Stimulated activated CD8-positive, alpha-beta memory T cell treated with anti-CD3 and anti-CD28 coated beads, Interleukin-4, amount 100 ng/mL, for 4 hours (primary cell): ENCODE measurements around the gene METTL2A.
"Not testable (repeated sequence)": the region's sequence is repeated elsewhere in the genome, so short reads cannot be mapped to it uniquely, and the experiment has no call there.

Experiments used
- DNase-seq, 2 donors: peaks; one replicate each; pipeline ENCODE4 v3.0.0-alpha.2; 2020; ENCODE audit warnings: low read depth in 2 of 2, low spot score in 1 of 2

METTL2A gene, protein sequence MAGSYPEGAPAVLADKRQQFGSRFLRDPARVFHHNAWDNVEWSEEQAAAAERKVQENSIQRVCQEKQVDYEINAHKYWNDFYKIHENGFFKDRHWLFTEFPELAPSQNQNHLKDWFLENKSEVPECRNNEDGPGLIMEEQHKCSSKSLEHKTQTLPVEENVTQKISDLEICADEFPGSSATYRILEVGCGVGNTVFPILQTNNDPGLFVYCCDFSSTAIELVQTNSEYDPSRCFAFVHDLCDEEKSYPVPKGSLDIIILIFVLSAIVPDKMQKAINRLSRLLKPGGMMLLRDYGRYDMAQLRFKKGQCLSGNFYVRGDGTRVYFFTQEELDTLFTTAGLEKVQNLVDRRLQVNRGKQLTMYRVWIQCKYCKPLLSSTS

DNA sequence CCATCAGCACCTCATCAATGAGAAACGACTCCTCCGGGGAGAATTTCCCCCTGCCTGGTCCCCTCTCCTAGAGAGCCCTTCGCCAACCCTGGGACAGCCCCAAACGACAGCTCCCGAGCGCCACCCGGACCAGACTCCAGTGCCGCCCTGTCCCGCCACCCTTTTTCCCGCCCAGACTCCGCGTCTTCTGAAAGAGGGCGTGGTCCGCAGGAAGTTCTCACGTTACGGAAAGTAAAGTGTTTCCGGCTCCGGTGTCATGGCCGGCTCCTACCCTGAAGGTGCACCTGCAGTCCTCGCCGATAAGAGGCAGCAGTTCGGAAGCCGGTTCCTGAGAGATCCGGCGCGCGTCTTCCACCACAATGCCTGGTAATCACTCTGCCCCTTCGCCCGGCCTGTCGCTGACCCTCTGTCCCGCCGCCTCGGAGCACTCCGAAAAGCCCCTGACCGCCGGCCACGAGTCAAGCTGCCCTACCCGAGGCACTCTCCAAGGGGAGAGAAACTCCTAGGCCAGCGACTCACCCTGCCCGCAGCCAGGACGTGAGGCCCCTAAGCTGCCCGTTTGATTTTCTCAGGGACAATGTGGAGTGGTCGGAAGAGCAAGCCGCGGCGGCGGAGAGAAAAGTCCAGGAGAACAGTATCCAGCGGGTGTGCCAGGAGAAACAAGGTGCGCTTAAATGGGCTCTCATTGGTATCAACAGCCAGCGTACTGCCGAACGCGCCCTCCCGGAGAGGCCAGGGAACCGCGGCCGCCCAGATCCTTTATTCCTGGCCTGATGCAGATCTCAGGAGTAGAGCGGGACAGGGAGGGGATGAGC lies at the start of gene METTL2A:
Gene METTL2A (plus strand): TSS at position 251 of the 815 bp plus-strand sequence. CDS start 6 bp downstream, at position 257.
- peak; percentile 65 to 69 for DNase-seq

DNA sequence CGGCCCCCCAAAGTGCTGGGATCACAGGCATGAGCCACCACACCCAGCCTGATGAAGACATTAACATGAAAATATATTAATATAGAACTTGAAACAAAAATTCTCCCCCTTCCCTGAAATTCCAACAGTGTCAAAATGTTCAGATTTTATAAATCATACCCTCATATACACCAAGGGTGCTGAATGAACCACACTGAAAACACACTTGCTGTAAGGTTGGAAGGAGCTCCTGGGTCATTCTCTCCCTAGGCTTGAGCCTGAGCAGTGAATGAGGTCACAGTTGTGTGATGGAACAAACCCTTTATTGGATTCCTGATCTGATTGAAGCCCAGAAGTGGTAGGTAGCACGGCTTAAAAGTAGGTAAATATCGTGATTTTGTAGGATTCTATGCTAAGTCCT lies 43.4 kb upstream of the METTL2A start, which contains the start of gene EFCAB3:
Gene EFCAB3 (plus strand): TSS at position 301 of the 400 bp plus-strand sequence. CDS start 2,427 bp downstream, outside the sequence.
- DNase-seq, result no peak

DNA sequence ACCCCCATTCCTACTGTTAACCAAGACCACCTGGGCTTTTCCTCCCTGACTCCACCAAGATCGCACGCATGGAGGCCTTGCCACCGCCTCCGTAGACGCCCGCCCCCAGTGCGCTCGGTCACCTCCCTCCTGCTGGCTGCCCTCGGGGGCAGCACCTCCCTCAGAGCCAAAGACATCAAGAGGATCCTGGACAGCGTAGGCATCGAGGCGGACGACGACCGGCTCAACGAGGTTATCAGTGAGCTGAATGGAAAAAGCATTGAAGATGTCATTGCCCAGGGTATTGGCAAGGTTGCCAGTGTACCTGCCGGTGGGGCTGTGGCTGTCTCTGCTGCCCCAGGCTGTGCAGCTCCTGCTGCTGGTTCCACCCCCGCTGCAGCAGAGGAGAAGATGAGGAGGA lies 42.1 kb upstream of the METTL2A start:
- no peak for DNase-seq

DNA sequence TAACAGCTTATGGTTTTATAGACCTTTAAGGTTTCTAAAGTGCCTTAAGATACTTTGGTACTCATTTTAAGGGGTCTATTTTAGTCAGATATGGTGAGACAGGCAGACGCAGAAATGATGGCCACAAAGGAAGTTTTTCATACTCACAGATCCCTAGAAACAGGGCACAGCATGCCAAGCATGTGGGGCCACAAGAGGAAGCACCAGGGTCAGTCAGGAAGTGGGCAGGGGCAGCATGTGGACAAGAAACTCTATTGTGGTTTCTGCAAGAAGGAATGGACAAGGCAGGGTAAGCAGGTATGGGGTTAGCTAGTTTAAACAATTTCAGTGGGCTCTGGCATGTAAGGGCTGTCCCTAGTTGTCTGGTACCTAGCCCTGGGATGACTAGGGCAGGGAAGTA lies 34.8 kb upstream of the METTL2A start:
- no peak for DNase-seq

DNA sequence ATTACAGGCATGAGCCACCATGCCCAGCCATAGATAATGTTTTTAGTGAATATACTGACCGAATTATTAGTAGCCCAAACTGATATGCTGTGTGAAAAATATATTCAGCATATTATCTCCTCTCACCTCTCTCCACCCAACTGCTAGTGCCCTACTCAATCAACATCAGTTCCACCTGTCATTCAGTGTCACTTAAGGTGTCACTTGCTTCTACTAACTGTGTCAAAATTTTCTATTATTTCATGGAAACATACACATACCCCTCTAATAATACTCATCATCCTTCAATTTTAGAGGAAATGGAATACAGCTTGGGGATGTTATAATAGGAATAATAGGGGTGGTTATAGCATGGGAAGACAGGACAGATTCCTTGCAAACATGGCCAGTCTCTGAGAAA lies 30.8 kb upstream of the METTL2A start:
- DNase-seq, result no peak

DNA sequence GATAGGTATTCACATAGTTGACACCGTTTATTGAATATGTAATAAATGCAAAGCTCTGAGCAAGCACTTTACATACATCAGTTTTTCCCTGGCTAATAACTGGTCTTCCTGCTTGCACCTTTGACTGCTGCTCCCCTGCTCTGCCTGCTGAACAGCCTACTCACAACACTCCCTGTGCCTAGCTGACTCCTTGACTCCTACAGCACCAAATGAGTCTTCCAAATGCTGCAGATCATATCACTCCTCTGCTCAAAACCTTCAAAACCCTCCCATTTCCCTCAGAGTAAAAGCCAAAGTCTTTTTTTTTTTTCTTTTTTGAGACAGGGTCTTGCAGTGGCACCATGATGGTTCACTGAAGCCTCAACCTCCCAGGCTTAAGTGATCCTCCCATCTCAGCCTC lies 24.8 kb upstream of the METTL2A start:
- DNase-seq, result no peak

DNA sequence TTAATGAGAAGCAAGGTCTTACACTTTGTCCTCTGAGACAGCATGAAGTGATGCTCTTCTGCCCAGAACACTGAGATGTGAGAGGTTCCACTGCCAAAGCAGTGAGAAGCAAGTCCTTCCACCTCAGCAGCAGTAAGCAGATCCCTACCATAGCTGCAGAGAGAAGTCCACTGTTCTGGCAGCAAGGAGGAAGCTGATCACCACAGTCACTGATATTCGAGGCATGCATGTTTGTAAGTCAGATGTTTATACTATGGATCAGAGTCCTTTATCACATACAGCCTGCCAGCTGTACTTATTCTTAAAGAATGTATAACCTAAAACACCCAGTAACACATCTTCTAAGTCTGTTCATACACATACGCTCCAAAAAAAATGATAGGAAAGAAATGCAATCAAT lies 18.2 kb upstream of the METTL2A start:
- no peak for DNase-seq

DNA sequence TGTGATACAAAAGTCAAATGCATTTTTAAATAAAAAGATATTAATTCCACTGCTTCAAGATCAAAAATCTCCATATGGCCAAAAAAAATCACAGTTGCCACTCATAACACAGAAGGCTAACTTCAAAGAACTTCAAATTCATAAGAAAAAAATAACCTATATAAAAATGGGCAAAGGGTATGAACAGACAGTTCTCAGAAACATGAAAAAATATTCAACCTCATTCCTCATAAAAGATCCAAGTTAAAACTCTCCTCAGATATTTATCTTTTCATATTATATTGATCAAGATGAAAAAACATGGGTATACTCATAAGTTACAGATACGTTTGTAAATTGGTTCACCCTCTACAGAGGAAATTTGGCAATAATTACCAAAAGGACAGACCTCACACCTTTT lies 10.6 kb upstream of the METTL2A start:
- not testable (repeated sequence) for DNase-seq

DNA sequence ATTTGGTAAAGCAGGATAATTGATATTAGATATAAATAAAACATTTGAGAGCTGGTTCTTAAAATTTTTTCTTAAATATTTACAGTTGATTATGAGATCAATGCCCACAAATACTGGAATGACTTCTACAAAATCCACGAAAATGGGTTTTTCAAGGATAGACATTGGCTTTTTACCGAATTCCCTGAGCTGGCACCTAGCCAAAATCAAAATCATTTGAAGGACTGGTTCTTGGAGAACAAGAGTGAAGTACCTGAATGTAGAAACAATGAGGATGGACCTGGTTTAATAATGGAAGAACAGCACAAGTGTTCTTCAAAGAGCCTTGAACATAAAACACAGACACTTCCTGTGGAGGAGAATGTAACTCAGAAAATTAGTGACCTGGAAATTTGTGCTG lies 2.5 kb downstream of the METTL2A start:
- DNase-seq, result not testable (repeated sequence)

DNA sequence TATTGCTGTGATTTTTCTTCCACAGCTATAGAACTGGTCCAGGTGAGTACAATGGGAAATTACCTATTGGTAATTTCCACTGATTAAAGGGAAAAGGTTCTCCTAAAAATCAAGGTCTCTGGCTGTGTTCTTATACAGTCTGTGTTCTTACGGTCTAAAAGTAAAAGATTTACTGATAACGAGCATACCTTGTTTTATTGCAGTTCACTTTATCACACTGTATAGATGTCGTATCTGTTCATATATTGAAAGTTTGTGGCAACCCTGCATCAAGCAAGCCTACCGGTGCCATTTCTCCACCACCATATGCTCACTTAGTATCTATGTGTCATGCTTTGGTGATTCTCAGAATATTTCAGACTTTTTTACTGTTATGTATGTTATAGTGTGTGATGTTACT lies 11.6 kb downstream of the METTL2A start:
- DNase-seq, result not testable (repeated sequence)

DNA sequence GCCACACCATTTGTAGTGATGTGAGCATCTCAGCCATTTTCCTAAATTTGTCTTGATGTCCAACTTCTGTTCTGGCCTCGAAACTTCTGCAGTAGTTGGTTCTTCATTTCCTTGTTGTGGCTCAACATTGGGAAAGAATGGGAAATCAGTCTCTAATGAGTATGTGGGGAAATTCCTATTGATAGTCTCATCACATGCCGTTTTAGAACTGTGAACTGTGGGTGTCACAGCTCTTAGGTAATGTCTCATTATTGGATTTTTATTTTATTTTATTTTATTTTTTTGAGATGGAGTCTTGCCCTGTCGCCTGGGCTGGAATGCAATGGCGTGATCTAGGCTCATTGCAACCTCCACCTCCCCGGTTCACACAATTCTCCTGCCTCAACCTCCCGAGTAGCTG lies 17.5 kb downstream of the METTL2A start:
- DNase-seq, result not testable (repeated sequence)

DNA sequence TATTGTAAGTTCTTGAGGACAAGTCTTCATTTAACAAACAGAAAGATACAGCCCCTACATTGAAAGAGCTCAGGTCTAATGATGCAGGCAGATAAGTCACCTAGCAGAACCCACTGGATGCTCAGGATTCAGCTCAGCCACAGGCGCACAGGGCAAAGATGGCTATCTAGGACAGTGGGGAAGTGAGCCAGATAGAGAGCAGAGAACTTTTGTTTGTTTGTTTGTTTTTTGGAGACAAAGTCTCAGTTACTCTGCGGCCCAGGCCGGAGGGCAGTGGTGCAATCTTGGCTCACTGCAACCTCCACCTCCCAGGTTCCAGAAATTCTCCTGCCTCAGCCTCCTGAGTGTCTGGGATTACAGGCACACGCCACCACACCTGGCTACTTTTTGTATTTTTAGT lies 20.4 kb downstream of the METTL2A start:
- DNase-seq, result no peak

DNA sequence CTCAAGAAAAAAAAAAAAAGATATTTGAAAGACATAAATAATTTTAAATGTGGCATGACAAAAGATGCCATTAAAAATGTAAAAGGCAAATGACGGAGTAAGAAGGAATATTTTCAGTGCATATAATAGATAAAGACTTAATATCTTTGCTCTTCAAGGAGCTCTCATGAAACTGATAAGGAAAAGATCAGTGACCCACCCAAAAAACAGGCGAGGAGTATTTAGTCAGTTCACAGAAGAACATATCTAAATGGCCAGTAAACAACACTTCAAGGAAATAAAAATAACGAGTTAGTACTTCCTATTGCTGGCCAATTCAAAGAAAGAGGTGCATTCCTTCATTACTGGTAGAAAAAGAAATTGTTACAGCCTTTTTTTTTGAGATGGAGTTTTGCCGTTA lies 22.1 kb downstream of the METTL2A start:
- DNase-seq, result not testable (repeated sequence)

DNA sequence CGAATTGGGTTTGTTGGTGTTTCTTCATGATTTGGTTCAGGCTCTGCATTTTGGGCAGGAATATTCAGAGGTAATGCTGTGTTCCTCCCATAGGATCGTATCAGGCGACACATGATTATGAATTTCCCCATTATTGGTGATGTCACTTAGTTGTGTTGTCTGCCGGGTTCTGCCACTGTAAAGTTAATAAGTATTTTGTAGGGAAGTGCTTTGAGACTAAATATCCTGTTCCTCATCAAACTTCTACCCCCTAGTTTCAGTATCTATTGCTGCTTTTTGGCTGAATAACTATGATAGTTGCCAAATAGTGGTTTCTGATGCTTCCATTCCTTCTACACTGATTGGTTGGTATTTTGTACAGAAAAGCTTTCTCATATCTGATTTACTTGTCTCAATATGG lies 28.5 kb downstream of the METTL2A start:
- DNase-seq, result not testable (repeated sequence)

DNA sequence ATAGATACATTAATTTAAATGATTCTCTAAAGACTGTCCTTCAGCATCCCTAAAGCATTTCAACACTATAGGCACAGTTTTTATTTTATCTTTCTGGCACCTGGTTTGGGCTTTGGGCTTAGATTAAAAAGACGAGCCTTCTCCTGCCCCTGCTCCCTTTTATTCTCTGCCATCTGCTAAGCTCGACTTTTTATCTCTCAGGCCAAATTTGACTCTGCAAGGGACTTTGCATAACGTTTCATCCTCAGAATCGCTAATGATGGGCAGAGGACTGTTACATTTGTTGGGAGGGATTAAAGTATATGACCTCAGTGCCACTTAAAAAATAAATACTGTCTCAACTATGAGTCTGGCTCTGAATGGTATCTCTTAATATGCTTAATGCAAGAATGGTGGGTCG lies 29.3 kb downstream of the METTL2A start:
- DNase-seq, result not testable (repeated sequence)

DNA sequence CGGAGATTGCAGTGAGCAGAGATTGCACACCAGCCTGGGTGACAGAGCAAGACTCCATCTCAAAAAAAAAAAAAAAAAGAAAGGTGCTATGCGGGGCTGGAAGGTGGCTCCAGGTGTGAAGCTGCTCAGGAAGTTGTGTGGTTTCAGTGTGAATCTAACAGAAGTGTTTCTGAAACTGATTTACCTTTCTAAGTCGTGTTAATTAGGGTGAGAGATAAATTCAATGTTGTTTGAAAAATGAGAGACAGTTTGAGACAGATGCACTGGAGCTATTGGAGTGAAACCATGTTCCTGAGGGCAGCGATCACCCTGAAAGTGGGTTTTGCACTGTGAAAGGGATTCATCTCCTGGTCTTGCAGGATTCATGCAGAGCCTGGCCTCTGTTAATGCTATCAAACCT lies 30.0 kb downstream of the METTL2A start:
- DNase-seq, result not testable (repeated sequence)

DNA sequence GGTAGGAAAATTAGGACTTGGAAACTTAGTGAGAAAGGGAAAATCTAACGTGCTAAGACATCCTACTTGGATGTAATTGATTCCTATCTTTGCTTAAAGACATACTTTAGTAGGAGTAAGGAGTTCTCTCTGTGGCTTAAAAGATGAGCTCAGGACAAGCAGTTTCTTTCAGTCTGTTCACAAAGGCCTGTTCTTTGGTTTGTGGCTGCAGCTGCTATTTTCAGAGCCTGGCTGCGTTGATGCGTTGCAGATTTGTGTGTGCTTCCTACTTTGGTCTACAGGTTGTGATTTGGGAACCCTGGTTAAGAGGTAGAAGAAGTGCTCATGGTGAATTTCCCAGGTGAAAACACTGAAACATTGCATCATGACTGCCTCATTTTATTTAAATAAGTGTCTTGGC lies 30.4 kb downstream of the METTL2A start:
- not testable (repeated sequence) for DNase-seq

DNA sequence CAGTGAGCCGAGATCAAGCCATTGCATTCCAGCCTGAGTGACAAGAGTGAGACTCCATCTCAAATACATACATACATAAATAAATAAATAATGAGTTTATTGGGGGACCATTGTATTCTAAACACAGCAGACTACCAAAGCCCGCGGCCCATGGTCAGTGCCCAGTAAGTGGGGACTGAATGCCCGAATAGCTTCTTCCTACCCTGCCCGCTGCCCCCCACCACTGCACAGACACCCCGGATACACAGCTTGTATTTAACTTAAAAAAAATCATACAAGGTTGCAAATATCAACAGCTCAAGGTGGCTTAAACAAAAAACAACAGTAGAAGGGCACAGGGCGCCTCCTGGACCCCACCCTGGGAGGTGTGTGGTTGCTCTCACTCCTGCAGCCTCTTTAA lies 32.3 kb downstream of the METTL2A start:
- no peak for DNase-seq

DNA sequence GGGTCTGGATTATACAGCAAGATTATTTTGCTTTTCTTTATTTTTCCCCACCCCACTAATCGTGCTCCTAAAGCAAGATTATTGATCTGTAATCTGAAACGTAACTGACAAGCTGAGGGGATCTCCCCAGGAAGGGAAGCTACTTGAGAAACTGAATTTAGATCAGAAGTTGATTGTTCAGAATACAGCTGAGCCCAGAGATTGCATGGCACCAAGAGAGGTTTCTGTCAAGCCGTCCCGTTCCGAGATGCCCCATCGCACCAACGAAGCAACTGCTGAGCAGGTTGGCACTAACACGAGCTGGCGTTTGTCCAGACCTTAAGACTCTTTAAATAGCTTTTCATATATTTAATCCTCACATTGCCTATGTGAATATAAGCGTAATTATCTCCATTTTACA lies 34.8 kb downstream of the METTL2A start:
- not testable (repeated sequence) for DNase-seq

DNA sequence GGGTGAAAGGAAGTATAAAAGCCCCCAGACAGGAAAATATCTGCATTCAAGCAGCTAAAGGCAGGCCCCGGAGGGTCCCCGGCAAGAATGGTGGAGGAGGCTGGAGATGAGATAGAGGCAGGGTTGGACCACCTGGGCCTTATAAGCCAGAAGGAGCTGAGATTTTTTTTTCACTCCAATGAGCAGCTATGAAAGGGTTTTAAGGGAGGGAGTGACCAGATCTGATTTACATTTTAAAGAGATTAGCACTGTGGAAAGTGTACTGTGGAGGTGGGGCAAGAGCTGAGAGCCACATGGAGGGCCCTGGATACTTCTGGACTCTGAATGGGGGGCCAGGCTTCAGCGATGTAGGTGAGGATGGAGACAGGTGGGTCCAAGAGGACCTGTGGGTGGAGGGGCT lies 40.7 kb downstream of the METTL2A start:
- not testable (repeated sequence) for DNase-seq

DNA sequence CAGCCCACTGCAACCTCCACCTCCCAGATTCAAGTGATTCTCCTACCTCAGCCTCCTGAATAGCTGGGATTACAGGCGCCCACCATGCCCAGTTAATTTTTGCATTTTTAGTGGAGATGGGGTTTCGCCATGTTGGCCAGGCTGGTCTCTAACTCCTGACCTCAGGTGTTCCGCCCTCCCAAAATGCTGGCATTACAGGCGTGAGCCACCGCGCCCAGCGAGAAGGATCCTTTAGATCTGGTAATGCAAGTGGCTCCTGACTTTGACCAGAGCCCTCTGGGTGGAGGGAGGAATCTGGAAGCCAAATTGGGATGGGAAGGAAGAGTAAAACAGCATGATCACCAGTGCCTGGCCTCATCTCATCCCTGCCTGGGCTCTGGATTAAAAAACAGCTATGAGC lies 41.6 kb downstream of the METTL2A start:
- DNase-seq, result not testable (repeated sequence)
